Thoracic aorta (tissue), 2 donors: ENCODE data around the gene FUZ. TPM values are rescaled to one million over a fixed set of nuclear protein-coding genes. Genes with fewer than 3 reads are reported as not detected.

ENCODE experiments used
- ATAC-seq: fragments of 150-250 bp; one replicate; pipeline ENCODE4 v1.8.0; 2017; ENCODE audit warnings: low read depth; ENCODE audit not compliant: insufficient number of reproducible peaks, low FRiP score
- DNase-seq: peaks from one replicate; pipeline ENCODE4 v3.0.0-alpha.2; 2020; ENCODE audit warnings: low spot score
- H3K27ac ChIP-seq, 2 donors: fragments of 200-600 bp; sonication (generic); 1 replicate in 1 of 2; 2 replicates in 1 of 2; pipeline ENCODE4 v1.5.1; 2016; ENCODE audit warnings: mild to moderate bottlenecking in 2 of 2, moderate library complexity in 2 of 2
- H3K27me3 ChIP-seq: fragments of 200-600 bp; sonication (generic); replicated peaks from 2 replicates; pipeline ENCODE4 v1.6.0; 2016; ENCODE audit warnings: mild to moderate bottlenecking; ENCODE audit not compliant: insufficient read depth
- H3K36me3 ChIP-seq: fragments of 200-600 bp; sonication (generic); one replicate; pipeline ENCODE4 v1.5.1; 2016
- H3K4me1 ChIP-seq, 2 donors: fragments of 200-600 bp; sonication (generic); 1 replicate in 1 of 2; 2 replicates in 1 of 2; pipeline versions ENCODE4 v1.5.1 to v1.6.0; 2016; ENCODE audit warnings: low read depth in 2 of 2, mild to moderate bottlenecking in 1 of 2; ENCODE audit not compliant: control insufficient read depth in 1 of 2
- H3K4me3 ChIP-seq: fragments of 200-600 bp; sonication (generic); 2 replicates; pipeline ENCODE4 v1.5.1; 2016; ENCODE audit warnings: mild to moderate bottlenecking
- H3K9me3 ChIP-seq: fragments of 200-600 bp; sonication (generic); 2 replicates; pipeline ENCODE4 v1.5.1; 2016
- total RNA-seq, 2 donors: library from RNA; depleted of rRNA; stranded (reverse); fragments of >200 nt; gene quantifications; one replicate each; pipeline versions ENCODE4 v1.1.0 to v1.2.3, GENCODE V29; 2016
- TF ChIP-seq, protein P1 (sequence below): fragments of 200-600 bp; sonication (generic); IDR thresholded peaks from one replicate; pipeline ENCODE4 v1.5.1; 2019; ENCODE audit warnings: antibody characterized with exemption

Gene FUZ
- total RNA-seq, 2 donors from 2014 or later = 23.6 to 27.3 TPM

DNA sequence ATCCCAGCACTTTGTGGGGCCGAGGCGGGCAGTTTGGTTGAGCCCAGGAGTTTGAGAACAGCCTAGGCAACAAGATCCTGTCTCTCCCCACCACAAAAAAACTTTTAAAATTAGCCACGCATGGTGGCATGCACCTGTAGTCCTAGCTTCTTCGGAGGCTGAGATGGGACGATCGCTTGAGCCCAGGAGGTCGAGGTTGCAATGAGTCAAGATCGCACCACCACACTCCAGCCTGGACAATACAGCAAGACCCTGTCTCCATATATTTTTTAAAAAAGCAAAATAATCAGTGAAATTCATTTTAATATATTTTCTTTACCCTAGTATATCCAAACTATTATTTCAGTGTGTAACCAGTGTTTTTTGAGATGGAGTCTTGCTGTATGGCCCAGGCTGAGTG is 38.1 kb downstream of the FUZ start:
- H3K4me3 ChIP-seq = no peak overlapping the region
- ATAC-seq = no peak

DNA sequence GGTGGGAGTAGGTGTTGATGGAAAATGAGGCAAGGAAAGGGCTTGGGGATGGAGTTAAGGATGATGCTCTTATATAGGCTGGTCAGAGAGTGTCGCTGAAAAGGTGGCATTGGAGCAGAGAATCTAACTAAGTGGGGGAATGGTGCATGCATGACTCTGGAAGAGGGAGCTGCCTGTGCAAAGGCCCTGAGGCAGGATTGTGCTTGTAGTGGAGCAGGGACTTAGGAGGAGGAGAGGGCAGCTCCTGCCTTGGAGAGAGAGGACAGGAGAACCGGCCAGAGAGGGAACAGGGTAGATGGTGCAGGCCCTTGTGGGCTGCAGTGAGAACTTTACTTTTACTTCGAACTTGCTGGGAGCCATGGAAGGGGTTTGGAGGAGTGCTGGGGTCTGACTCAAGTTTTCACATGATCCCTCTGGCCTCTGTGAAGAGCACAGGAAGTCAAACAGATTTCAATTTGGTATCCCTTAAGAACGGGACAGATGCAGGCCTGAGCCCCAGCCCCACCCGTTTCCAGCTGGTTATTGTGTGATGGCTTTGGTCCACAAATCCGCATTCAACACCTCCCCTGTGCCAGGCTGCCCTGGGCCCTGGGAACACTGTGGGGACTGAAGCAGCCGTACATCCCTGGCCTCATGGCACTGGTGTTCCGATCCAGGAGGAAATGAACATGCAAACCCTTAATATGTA is 39.3 kb downstream of the FUZ start:
- Histone ChIP-seq H3K4me3 (no peak overlapping the region), H3K4me1 (peaks cover under 1 to 8% of the 10 kb centered on the region in 2 donors), H3K27me3 (no peaks in the 10 kb centered on the region), H3K27ac (no peak overlapping the region), H3K36me3 (peaks cover 10% of the 10 kb centered on the region), H3K9me3 (no peaks in the 10 kb centered on the region)
- no peak for ATAC-seq
- DNase-seq = no peak
- TF ChIP-seq, protein P1, sequence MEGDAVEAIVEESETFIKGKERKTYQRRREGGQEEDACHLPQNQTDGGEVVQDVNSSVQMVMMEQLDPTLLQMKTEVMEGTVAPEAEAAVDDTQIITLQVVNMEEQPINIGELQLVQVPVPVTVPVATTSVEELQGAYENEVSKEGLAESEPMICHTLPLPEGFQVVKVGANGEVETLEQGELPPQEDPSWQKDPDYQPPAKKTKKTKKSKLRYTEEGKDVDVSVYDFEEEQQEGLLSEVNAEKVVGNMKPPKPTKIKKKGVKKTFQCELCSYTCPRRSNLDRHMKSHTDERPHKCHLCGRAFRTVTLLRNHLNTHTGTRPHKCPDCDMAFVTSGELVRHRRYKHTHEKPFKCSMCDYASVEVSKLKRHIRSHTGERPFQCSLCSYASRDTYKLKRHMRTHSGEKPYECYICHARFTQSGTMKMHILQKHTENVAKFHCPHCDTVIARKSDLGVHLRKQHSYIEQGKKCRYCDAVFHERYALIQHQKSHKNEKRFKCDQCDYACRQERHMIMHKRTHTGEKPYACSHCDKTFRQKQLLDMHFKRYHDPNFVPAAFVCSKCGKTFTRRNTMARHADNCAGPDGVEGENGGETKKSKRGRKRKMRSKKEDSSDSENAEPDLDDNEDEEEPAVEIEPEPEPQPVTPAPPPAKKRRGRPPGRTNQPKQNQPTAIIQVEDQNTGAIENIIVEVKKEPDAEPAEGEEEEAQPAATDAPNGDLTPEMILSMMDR = no peak

More for the DNA sequence above, 38.1 kb downstream of the FUZ start:
- TF ChIP-seq, protein P1 = no peak
- no peak for DNase-seq
- H3K27ac ChIP-seq = no peak overlapping the region
- H3K27me3 ChIP-seq = no peaks in the 10 kb centered on the region
- H3K4me1 ChIP-seq = no peaks in the 10 kb centered on the region
- peaks cover 10% of the 10 kb centered on the region for H3K36me3 ChIP-seq
- H3K9me3 ChIP-seq = no peaks in the 10 kb centered on the region

GRCh38 chr19:49772850-49773432 is 40.2 kb downstream of the FUZ start:
- no peak overlapping the region for H3K27ac ChIP-seq

DNA sequence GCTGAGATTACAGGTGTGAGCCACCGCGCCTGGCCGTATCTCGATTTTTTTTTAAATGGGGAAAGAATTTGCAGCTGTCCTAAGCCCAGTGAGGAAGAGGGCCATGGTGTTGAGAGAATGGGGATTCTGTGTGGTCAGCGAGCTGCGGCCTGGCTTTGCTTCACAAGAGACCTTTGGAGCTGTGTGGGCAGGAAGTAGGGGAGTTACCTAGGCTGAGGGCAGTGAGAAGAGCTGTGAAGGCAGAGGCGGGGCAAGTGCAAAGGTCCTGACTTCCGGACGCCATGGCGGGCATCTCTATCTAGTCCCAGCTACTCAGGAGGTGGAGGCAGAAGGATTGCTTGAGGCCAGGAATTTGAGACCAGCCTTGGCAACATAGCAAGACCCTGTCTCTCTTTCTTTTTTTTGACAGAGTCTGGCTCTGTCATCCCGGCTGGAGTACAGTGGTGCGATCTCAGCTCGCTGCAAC is 41.4 kb downstream of the FUZ start:
- H3K4me1 ChIP-seq = peaks cover 13 to 21% of the 10 kb centered on the region in 2 donors
- H3K4me3 ChIP-seq = no peak overlapping the region
- H3K9me3 ChIP-seq = no peaks in the 10 kb centered on the region
- ATAC-seq (no peak), DNase-seq (no peak)
- TF ChIP-seq, protein P1 = no peak
- no peak overlapping the region for H3K27ac ChIP-seq
- peaks cover 9% of the 10 kb centered on the region for H3K36me3 ChIP-seq
- no peaks in the 10 kb centered on the region for H3K27me3 ChIP-seq

More at GRCh38 chr19:49772850-49773432, 40.2 kb downstream of the FUZ start:
- DNase-seq = no peak
- Histone ChIP-seq H3K36me3 (peaks cover 10% of the 10 kb centered on the region), H3K4me1 (peaks cover 9 to 17% of the 10 kb centered on the region in 2 donors), H3K4me3 (no peak overlapping the region), H3K9me3 (no peaks in the 10 kb centered on the region), H3K27me3 (no peaks in the 10 kb centered on the region)
- TF ChIP-seq, protein P1 = no peak
- no peak for ATAC-seq

DNA sequence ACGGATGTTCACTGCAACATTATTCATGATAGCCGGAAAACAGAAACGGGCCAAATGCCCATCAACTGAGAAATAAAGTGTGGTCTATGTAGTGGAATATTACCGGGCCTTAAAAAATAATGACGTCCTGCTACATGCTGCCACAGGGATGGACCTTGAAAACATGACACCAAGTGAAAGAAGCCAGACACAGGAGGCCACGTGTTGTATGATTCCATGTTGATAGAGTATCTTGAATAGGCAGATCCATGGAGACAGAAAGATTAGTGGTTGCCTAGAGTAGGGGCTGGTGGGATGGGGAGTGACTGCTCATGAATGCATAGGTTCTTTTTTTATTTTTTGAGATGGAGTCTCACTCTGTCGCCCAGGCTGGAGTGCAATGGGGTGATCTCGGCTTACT is 42.6 kb downstream of the FUZ start:
- peaks cover 4% of the 10 kb centered on the region for H3K36me3 ChIP-seq
- DNase-seq (no peak), ATAC-seq (no peak)
- peaks cover 18 to 26% of the 10 kb centered on the region in 2 donors for H3K4me1 ChIP-seq
- H3K9me3 ChIP-seq = no peaks in the 10 kb centered on the region
- H3K27me3 ChIP-seq = no peaks in the 10 kb centered on the region
- TF ChIP-seq, protein P1 = no peak
- H3K27ac ChIP-seq = no peak overlapping the region
- no peak overlapping the region for H3K4me3 ChIP-seq
